SJSA1 (cell line): Measurements from ENCODE around the gene SIVA1. TPM values are rescaled to one million over a fixed set of nuclear protein-coding genes. Genes with fewer than 3 reads are reported as not detected.

Source experiments
- DNase-seq, 2 experiments: peaks; one replicate each; pipeline ENCODE4 v3.0.0-alpha.2; 2015 to 2020; ENCODE audit warnings: low spot score in 2 of 2, low read depth in 1 of 2
- H3K27ac ChIP-seq: fragments of 250-450 bp; sonication (Bioruptor Pico); 2 replicates; pipeline ENCODE4 v1.5.1; 2020; ENCODE audit warnings: mild to moderate bottlenecking, moderate library complexity
- H3K27me3 ChIP-seq: fragments of 250-450 bp; sonication (Bioruptor Pico); replicated peaks from 2 replicates; pipeline ENCODE4 v1.5.1; 2020; ENCODE audit warnings: mild to moderate bottlenecking, moderate library complexity
- H3K36me3 ChIP-seq: fragments of 250-450 bp; sonication (Bioruptor Pico); 2 replicates; pipeline ENCODE4 v1.5.1; 2020; ENCODE audit warnings: mild to moderate bottlenecking
- H3K4me1 ChIP-seq: fragments of 250-450 bp; sonication (Bioruptor Pico); replicated peaks from 2 replicates; pipeline ENCODE4 v1.6.1; 2021; ENCODE audit warnings: mild to moderate bottlenecking
- H3K4me3 ChIP-seq: fragments of 250-450 bp; sonication (Bioruptor Pico); 2 replicates; pipeline ENCODE4 v1.5.1; 2020; ENCODE audit warnings: mild to moderate bottlenecking
- H3K9me3 ChIP-seq: fragments of 250-450 bp; sonication (Bioruptor Pico); replicated peaks from 2 replicates; pipeline ENCODE4 v1.5.1; 2020; ENCODE audit warnings: mild to moderate bottlenecking
- total RNA-seq: library from RNA; depleted of rRNA; stranded (reverse); fragments of >200 nt; shearing (Covaris generic); gene quantifications from 2 replicates; pipeline ENCODE4 v1.2.3, GENCODE V29; 2014

The SIVA1 gene
- total RNA-seq, 1 experiment from 2014 or later: 444 TPM

- Histone ChIP-seq H3K9me3 (no peaks in the 10 kb centered on the region), H3K27ac (no peak overlapping the region), H3K4me3 (no peak overlapping the region), H3K27me3 (no peaks in the 10 kb centered on the region), H3K4me1 (no peaks in the 10 kb centered on the region), H3K36me3 (peaks cover 55% of the 10 kb centered on the region)
- DNase-seq: no peak
These were observed 28.5 kb downstream of the SIVA1 start for GRCh38 chr14:104781271-104782077.

- no peaks in the 10 kb centered on the region for H3K27me3 ChIP-seq
- no peaks in the 10 kb centered on the region for H3K9me3 ChIP-seq
- H3K27ac ChIP-seq: no peak overlapping the region
- DNase-seq: no peak
- H3K4me3 ChIP-seq: no peak overlapping the region
- no peaks in the 10 kb centered on the region for H3K4me1 ChIP-seq
- peaks cover 54% of the 10 kb centered on the region for H3K36me3 ChIP-seq
These were observed 29.3 kb downstream of the SIVA1 start for GRCh38 chr14:104782086-104782807.

GRCh38 chr14:104782808-104783139, 29.8 kb downstream of the SIVA1 start:
- Histone ChIP-seq H3K36me3 (peaks cover 55% of the 10 kb centered on the region), H3K4me1 (no peaks in the 10 kb centered on the region), H3K27me3 (no peaks in the 10 kb centered on the region), H3K27ac (no peak overlapping the region), H3K9me3 (no peaks in the 10 kb centered on the region), H3K4me3 (no peak overlapping the region)
- DNase-seq: no peak

- H3K4me1 ChIP-seq: no peaks in the 10 kb centered on the region
- DNase-seq: no peak
- no peaks in the 10 kb centered on the region for H3K27me3 ChIP-seq
- H3K36me3 ChIP-seq: peaks cover 64% of the 10 kb centered on the region
- no peaks in the 10 kb centered on the region for H3K9me3 ChIP-seq
- no peak overlapping the region for H3K4me3 ChIP-seq
- H3K27ac ChIP-seq: no peak overlapping the region
These were observed 30.7 kb downstream of the SIVA1 start for GRCh38 chr14:104783484-104784217.

GRCh38 chr14:104784218-104784568, 31.2 kb downstream of the SIVA1 start:
- Histone ChIP-seq H3K36me3 (peaks cover 65% of the 10 kb centered on the region), H3K27me3 (no peaks in the 10 kb centered on the region), H3K27ac (no peak overlapping the region), H3K4me1 (no peaks in the 10 kb centered on the region), H3K9me3 (no peaks in the 10 kb centered on the region), H3K4me3 (no peak overlapping the region)
- no peak for DNase-seq

GRCh38 chr14:104784846-104785707, 32.1 kb downstream of the SIVA1 start:
- H3K4me1 ChIP-seq: no peaks in the 10 kb centered on the region
- DNase-seq: no peak

GRCh38 chr14:104785708-104786080, 32.7 kb downstream of the SIVA1 start:
- DNase-seq: no peak
- Histone ChIP-seq H3K36me3 (peaks cover 67% of the 10 kb centered on the region), H3K9me3 (no peaks in the 10 kb centered on the region), H3K4me3 (no peak overlapping the region), H3K27me3 (no peaks in the 10 kb centered on the region), H3K4me1 (no peaks in the 10 kb centered on the region), H3K27ac (no peak overlapping the region)

More at GRCh38 chr14:104784846-104785707, 32.1 kb downstream of the SIVA1 start:
- H3K9me3 ChIP-seq: no peaks in the 10 kb centered on the region
- peaks cover 68% of the 10 kb centered on the region for H3K36me3 ChIP-seq
- H3K4me3 ChIP-seq: no peak overlapping the region
- no peak overlapping the region for H3K27ac ChIP-seq
- H3K27me3 ChIP-seq: no peaks in the 10 kb centered on the region

GRCh38 chr14:104786091-104786586, 33.2 kb downstream of the SIVA1 start:
- Histone ChIP-seq H3K27me3 (no peaks in the 10 kb centered on the region), H3K9me3 (no peaks in the 10 kb centered on the region), H3K36me3 (peaks cover 69% of the 10 kb centered on the region), H3K4me3 (no peak overlapping the region), H3K27ac (no peak overlapping the region), H3K4me1 (no peaks in the 10 kb centered on the region)
- no peak for DNase-seq

- Histone ChIP-seq H3K4me3 (no peak overlapping the region), H3K27me3 (no peaks in the 10 kb centered on the region), H3K4me1 (no peaks in the 10 kb centered on the region), H3K27ac (no peak overlapping the region), H3K9me3 (no peaks in the 10 kb centered on the region), H3K36me3 (peaks cover 74% of the 10 kb centered on the region)
- no peak for DNase-seq
These were observed 34.1 kb downstream of the SIVA1 start for GRCh38 chr14:104786726-104787675.

- H3K4me3 ChIP-seq: no peak overlapping the region
- no peaks in the 10 kb centered on the region for H3K27me3 ChIP-seq
- no peaks in the 10 kb centered on the region for H3K4me1 ChIP-seq
- peaks cover 81% of the 10 kb centered on the region for H3K36me3 ChIP-seq
- no peak for DNase-seq
- H3K9me3 ChIP-seq: no peaks in the 10 kb centered on the region
- no peak overlapping the region for H3K27ac ChIP-seq
These were observed 34.8 kb downstream of the SIVA1 start for GRCh38 chr14:104787736-104788135.

- DNase-seq: no peak
- Histone ChIP-seq H3K4me1 (peaks cover under 1% of the 10 kb centered on the region), H3K27me3 (no peaks in the 10 kb centered on the region), H3K36me3 (peaks cover 81% of the 10 kb centered on the region), H3K27ac (no peak overlapping the region), H3K4me3 (no peak overlapping the region), H3K9me3 (no peaks in the 10 kb centered on the region)
These were observed 35.3 kb downstream of the SIVA1 start for GRCh38 chr14:104788161-104788818.
